SJSA1 (cell line): ENCODE measurements around the gene PHF2. TPM values are rescaled to one million over a fixed set of nuclear protein-coding genes. Genes with fewer than 3 reads are reported as not detected.
A peak's percentile ranks its signal among the peaks of the same experiment; 100 is the strongest.

Source experiments
- DNase-seq, 2 experiments: peaks; one replicate each; pipeline ENCODE4 v3.0.0-alpha.2; 2015 to 2020; ENCODE audit warnings: low spot score in 2 of 2, low read depth in 1 of 2
- H3K27ac ChIP-seq: fragments of 250-450 bp; sonication (Bioruptor Pico); 2 replicates; pipeline ENCODE4 v1.5.1; 2020; ENCODE audit warnings: mild to moderate bottlenecking, moderate library complexity
- H3K27me3 ChIP-seq: fragments of 250-450 bp; sonication (Bioruptor Pico); replicated peaks from 2 replicates; pipeline ENCODE4 v1.5.1; 2020; ENCODE audit warnings: mild to moderate bottlenecking, moderate library complexity
- H3K36me3 ChIP-seq: fragments of 250-450 bp; sonication (Bioruptor Pico); 2 replicates; pipeline ENCODE4 v1.5.1; 2020; ENCODE audit warnings: mild to moderate bottlenecking
- H3K4me1 ChIP-seq: fragments of 250-450 bp; sonication (Bioruptor Pico); replicated peaks from 2 replicates; pipeline ENCODE4 v1.6.1; 2021; ENCODE audit warnings: mild to moderate bottlenecking
- H3K4me3 ChIP-seq: fragments of 250-450 bp; sonication (Bioruptor Pico); 2 replicates; pipeline ENCODE4 v1.5.1; 2020; ENCODE audit warnings: mild to moderate bottlenecking
- H3K9me3 ChIP-seq: fragments of 250-450 bp; sonication (Bioruptor Pico); replicated peaks from 2 replicates; pipeline ENCODE4 v1.5.1; 2020; ENCODE audit warnings: mild to moderate bottlenecking
- total RNA-seq: library from RNA; depleted of rRNA; stranded (reverse); fragments of >200 nt; shearing (Covaris generic); gene quantifications from 2 replicates; pipeline ENCODE4 v1.2.3, GENCODE V29; 2014; rRNA removed

Gene PHF2
- total RNA-seq: 14.3 and 19.9 TPM in 2 replicates

DNA sequence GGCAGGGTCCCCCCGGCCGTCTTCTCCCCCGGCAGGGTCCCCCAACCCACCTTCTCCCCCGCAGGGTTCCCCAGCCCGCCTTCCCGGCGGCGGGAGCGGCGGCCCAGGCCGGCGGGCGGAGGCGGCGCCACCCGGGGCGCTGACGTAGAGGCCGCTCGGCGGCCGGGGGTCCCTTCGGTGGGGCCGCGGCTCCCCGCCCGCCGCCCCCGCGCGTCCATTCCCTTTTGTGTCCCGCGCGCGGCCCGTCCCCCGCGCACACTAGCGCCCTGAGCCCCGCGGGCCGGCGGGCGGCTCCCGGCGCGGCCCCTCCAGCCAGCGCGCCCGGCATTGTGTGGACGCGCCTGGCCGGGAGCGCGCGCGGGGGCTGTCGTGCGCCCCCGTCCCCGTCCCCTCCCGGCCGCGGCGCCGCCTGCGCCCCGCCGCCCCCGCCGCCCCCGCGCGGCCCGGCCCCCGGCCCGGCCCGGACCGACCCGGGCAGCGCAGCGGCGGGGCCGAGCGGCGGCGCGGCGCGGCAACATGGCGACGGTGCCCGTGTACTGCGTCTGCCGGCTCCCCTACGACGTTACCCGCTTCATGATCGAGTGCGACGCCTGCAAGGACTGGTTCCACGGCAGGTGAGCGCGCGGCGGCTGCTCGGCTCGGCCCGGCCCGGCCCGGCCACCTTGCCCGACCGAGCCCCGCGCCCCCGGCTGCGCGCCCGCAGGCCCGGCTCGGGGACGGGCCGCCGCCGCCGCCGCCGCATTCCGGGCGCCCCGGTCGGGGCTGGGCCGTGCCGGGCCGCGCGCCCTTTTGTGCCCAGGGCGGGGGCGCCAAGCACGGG, at the start of gene PHF2:
PHF2 (plus strand) TSS at position 327 of the 820 bp plus-strand sequence; CDS start at position 517, 190 bp downstream.
- DNase-seq: peak in 1 of 2 experiments; percentile 34
- Histone ChIP-seq H3K27me3 (no peaks in the 10 kb centered on the region), H3K36me3 (no peaks in the 10 kb centered on the region), H3K9me3 (no peaks in the 10 kb centered on the region), H3K4me3 (peak within 1 kb of the TSS; percentile 79), H3K4me1 (peaks cover 21% of the 10 kb centered on the region), H3K27ac (peak within 1 kb of the TSS; percentile 52; the same call in 1 of the 2 replicates)

DNA sequence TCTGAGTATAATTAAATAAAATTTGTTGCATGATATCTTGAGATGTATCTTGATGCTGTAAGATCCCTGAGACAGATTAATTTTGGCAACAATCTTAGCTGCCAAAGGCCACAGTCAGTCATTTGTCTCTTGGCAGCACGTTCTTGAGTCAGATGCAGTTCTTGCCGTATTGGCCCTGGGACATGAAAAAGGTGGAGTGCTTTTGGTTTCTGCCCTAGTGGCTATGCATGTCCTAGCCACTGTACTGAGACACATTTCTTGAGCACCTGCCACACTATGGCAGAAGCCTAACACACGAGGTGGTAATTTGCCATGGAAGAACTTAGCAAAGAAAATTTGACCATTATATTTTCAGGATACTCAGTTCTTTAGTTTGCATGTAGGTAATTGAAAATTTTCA, 45.0 kb upstream of the PHF2 start:
- DNase-seq: no peak

GRCh38 chr9:93532141-93532540, 44.2 kb upstream of the PHF2 start:
- Histone ChIP-seq H3K27me3 (no peaks in the 10 kb centered on the region), H3K9me3 (no peaks in the 10 kb centered on the region), H3K36me3 (peaks cover 73% of the 10 kb centered on the region), H3K4me1 (no peaks in the 10 kb centered on the region), H3K4me3 (no peak overlapping the region), H3K27ac (no peak overlapping the region)
- peak in 1 of 2 experiments; percentile 6 for DNase-seq

More for the DNA sequence above, 45.0 kb upstream of the PHF2 start:
- no peak overlapping the region for H3K4me3 ChIP-seq
- H3K27ac ChIP-seq: no peak overlapping the region
- H3K4me1 ChIP-seq: no peaks in the 10 kb centered on the region
- no peaks in the 10 kb centered on the region for H3K27me3 ChIP-seq
- peaks cover 70% of the 10 kb centered on the region for H3K36me3 ChIP-seq
- no peaks in the 10 kb centered on the region for H3K9me3 ChIP-seq

DNA sequence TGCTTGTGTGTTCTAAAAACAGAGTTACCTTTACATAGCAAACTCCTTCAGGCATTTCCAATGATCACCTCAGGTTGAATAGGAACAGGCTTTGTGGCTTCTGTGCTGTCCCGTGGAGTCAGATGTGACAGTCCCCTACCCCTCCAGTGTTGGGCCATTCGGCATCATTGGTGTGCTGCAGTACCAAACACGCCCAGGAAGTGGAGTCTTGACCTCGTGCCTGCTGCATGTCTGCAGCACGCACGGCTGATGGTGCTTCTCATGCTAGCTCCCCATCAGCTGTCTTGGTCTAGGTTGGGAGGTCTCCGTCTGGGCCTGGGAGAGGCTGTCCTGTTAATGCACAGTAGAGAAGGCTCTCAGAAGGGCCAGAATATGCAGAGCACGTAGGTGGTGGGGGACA, 42.5 kb upstream of the PHF2 start:
- Histone ChIP-seq H3K27me3 (no peaks in the 10 kb centered on the region), H3K9me3 (no peaks in the 10 kb centered on the region), H3K4me1 (no peaks in the 10 kb centered on the region), H3K27ac (no peak overlapping the region), H3K4me3 (no peak overlapping the region), H3K36me3 (peaks cover 62% of the 10 kb centered on the region)
- no peak for DNase-seq

DNA sequence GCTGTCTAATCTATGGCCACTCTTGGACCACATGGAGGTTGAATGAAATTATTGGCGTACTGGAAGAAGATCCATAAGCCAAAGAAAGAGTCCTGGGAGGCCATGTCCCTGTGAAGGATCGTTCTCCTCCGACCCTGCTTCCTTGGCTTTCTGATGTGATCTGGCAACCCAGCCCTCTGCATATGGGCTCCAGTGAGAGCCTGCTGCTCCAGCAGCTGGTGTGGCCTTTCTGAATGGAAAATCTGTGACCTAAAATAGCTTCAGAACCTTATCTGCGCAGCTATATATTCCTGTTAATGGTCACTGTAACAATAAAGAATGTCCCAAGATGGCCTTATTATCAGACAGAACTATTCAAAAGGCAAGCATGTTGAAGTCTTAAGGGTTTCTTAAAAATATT, 40.2 kb upstream of the PHF2 start:
- DNase-seq: no peak
- Histone ChIP-seq H3K9me3 (no peaks in the 10 kb centered on the region), H3K27ac (no peak overlapping the region), H3K27me3 (no peaks in the 10 kb centered on the region), H3K4me1 (no peaks in the 10 kb centered on the region), H3K36me3 (peaks cover 53% of the 10 kb centered on the region), H3K4me3 (no peak overlapping the region)

DNA sequence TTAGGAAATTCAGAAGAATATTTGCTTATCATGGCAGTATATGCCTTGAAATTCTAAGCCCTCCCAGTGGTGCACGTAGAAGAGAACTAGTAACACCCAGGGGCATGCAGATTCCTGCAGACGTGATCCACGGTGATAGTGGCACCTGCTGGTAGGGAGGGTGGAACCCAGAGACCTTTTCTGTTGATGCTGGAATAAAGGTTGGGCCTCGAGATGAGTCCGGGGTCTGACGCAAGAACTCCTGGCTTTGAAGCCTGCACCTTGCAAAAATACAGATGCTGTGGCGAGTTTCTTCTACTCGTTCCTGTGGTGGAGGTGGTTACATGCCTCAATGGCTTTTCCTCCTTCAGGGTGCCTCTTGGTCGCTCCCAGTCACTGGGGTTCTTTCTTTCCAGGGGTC, 39.5 kb upstream of the PHF2 start:
- Histone ChIP-seq H3K36me3 (peaks cover 47% of the 10 kb centered on the region), H3K9me3 (no peaks in the 10 kb centered on the region), H3K4me3 (no peak overlapping the region), H3K27ac (no peak overlapping the region), H3K27me3 (no peaks in the 10 kb centered on the region), H3K4me1 (no peaks in the 10 kb centered on the region)
- DNase-seq: no peak

DNA sequence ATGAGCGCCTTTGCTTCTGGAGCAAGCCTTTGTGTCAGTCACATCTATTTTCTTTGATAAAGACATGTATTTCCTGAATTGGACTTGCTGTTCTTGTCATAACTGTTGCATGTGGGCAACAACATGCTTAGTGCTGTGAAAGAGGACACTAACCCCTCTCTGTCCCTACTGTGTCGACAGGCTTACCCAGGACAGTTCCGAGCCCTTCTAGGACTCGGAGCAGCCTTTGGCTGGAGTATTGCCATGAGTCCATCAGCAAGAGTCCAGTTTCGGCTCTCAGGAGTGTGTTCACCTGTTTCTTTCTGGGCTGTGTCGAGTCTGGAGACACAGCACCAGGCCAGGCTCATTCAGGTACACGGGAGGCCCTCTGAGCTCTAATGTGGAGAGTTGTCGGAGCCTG, 36.1 kb upstream of the PHF2 start:
- no peaks in the 10 kb centered on the region for H3K9me3 ChIP-seq
- no peaks in the 10 kb centered on the region for H3K27me3 ChIP-seq
- peaks cover 39% of the 10 kb centered on the region for H3K36me3 ChIP-seq
- no peak overlapping the region for H3K4me3 ChIP-seq
- no peak overlapping the region for H3K27ac ChIP-seq
- no peak for DNase-seq
- H3K4me1 ChIP-seq: no peaks in the 10 kb centered on the region

- Histone ChIP-seq H3K36me3 (peaks cover 32% of the 10 kb centered on the region), H3K27ac (no peak overlapping the region), H3K27me3 (no peaks in the 10 kb centered on the region), H3K4me1 (no peaks in the 10 kb centered on the region), H3K9me3 (no peaks in the 10 kb centered on the region), H3K4me3 (no peak overlapping the region)
- DNase-seq: no peak
Measured at GRCh38 chr9:93541005-93541404, 35.4 kb upstream of the PHF2 start.

GRCh38 chr9:93541581-93542349, 34.6 kb upstream of the PHF2 start:
- no peaks in the 10 kb centered on the region for H3K4me1 ChIP-seq
- DNase-seq: no peak
- H3K27ac ChIP-seq: no peak overlapping the region
- no peak overlapping the region for H3K4me3 ChIP-seq
- H3K27me3 ChIP-seq: no peaks in the 10 kb centered on the region
- H3K9me3 ChIP-seq: no peaks in the 10 kb centered on the region
- peaks cover 26% of the 10 kb centered on the region for H3K36me3 ChIP-seq

DNA sequence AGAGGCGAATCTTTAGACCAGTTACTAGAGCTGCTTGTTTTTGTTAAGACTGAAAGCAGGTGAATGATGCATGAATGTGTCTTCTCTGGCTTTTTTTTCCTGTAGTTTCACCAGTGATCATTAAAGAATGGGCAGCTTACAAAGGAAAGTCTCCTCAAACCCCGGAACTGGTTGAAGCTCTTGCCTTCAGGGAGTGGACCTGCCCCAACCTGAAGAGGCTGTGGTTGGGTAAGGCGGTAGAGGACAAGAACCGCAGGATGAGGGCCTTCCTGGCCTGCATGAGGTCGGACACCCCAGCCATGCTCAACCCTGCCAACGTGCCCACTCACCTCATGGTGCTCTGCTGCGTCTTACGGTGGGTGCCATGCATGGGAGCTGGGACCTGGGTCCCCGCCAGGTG, 33.3 kb upstream of the PHF2 start:
- Histone ChIP-seq H3K4me1 (no peaks in the 10 kb centered on the region), H3K9me3 (no peaks in the 10 kb centered on the region), H3K27ac (no peak overlapping the region), H3K36me3 (peaks cover 27% of the 10 kb centered on the region), H3K27me3 (no peaks in the 10 kb centered on the region), H3K4me3 (no peak overlapping the region)
- DNase-seq: no peak

DNA sequence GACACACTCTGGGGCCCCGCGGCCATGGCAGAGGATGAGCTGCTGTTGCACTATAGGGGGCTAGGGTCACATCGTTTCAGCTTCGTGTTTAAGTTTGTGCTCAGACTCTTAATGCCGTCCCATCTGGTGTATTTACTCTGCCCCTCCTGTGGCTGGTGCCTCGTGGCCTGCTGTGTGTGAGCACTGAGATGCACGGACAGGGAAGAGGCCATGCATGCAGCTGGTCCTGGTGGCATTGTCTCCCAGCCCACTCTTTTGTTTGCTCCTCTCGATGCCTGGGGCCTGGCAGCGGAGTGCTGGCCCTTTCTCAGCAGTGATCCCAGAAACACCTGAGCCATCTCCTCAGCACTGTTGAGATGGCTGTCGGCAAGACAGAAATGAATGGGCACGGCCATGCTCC, 30.0 kb upstream of the PHF2 start:
- Histone ChIP-seq H3K9me3 (no peaks in the 10 kb centered on the region), H3K4me1 (no peaks in the 10 kb centered on the region), H3K4me3 (no peak overlapping the region), H3K36me3 (peaks cover 26% of the 10 kb centered on the region), H3K27me3 (no peaks in the 10 kb centered on the region), H3K27ac (no peak overlapping the region)
- no peak for DNase-seq

GRCh38 chr9:93549611-93550010, 26.8 kb upstream of the PHF2 start:
- no peak for DNase-seq
- H3K4me3 ChIP-seq: no peak overlapping the region
- no peaks in the 10 kb centered on the region for H3K9me3 ChIP-seq
- no peak overlapping the region for H3K27ac ChIP-seq
- H3K36me3 ChIP-seq: peaks cover 27% of the 10 kb centered on the region
- H3K27me3 ChIP-seq: no peaks in the 10 kb centered on the region
- H3K4me1 ChIP-seq: no peaks in the 10 kb centered on the region

DNA sequence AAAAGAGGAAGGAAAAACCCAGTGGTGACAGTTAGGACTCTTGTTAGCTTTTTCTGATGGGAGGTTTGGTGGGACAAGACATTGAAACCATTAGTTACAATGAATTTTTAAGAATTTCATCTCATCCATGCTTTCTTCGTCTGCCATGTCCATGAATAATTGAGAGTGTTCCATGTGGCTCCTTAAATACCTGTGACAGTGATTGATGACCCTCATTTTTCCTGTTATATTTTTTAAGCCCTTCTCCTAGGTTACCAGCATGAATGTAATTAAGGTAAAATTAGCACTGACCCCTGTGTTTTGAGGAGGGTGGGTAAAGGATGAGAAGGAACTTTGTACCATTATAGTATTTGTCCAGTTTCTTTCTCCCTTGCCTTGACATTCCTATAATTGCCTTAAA, 23.5 kb upstream of the PHF2 start:
- Histone ChIP-seq H3K36me3 (peaks cover 42% of the 10 kb centered on the region), H3K4me3 (no peak overlapping the region), H3K27ac (no peak overlapping the region), H3K4me1 (no peaks in the 10 kb centered on the region), H3K9me3 (no peaks in the 10 kb centered on the region), H3K27me3 (no peaks in the 10 kb centered on the region)
- no peak for DNase-seq

DNA sequence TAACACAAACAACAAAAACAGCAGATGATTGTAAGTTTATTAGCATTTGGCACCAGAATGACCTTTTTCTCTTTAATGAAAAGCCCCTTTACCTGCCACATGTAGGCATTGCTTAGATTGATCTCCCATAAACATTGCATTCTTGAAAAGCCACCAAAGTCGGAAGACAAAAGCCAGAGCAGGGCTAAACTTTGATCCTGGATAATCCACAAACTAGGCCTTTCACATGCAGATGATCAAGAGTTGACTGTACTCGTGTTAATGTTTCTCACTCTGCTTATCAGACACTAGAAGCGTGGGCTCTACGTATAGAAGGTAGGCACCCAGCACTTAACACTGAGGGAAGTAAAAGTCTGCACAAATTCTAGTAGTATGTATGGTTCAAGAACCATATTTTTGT, 21.0 kb upstream of the PHF2 start:
- Histone ChIP-seq H3K27ac (no peak overlapping the region), H3K4me3 (no peak overlapping the region), H3K27me3 (no peaks in the 10 kb centered on the region), H3K4me1 (no peaks in the 10 kb centered on the region), H3K9me3 (no peaks in the 10 kb centered on the region), H3K36me3 (peaks cover 56% of the 10 kb centered on the region)
- no peak for DNase-seq
